WTC11 (cell line): ENCODE data around the gene FNDC3B.

Source experiments
- AFF4 ChIP-seq: sonication (generic); formaldehyde crosslinking; IDR thresholded peaks from 2 replicates; pipeline ENCODE4 v1.8.1; 2023; ENCODE audit warnings: mild to moderate bottlenecking, missing genetic modification reagents, borderline replicate concordance
- ATF6 ChIP-seq: sonication (generic); formaldehyde crosslinking; IDR thresholded peaks from 2 replicates; pipeline ENCODE4 v1.8.1; 2023; ENCODE audit warnings: mild to moderate bottlenecking, missing genetic modification reagents
- CTCF ChIP-seq: fragments of 200-600 bp; IDR thresholded peaks from 2 replicates; pipeline ENCODE4 v1.8.0; 2022; ENCODE audit warnings: antibody characterized with exemption
- FOXK1 ChIP-seq: sonication (generic); formaldehyde crosslinking; IDR thresholded peaks from 2 replicates; pipeline ENCODE4 v1.8.0; 2022; ENCODE audit warnings: mild to moderate bottlenecking, moderate library complexity, missing genetic modification reagents
- HMGXB4 ChIP-seq: sonication (generic); formaldehyde crosslinking; IDR thresholded peaks from 2 replicates; pipeline ENCODE4 v1.8.1; 2023; ENCODE audit warnings: mild to moderate bottlenecking, moderate library complexity, missing genetic modification reagents
- JUN ChIP-seq: sonication (generic); formaldehyde crosslinking; IDR thresholded peaks from 2 replicates; pipeline ENCODE4 v1.8.0; 2023; ENCODE audit warnings: mild to moderate bottlenecking, missing genetic modification reagents
- KAT7 ChIP-seq: sonication (generic); formaldehyde crosslinking; IDR thresholded peaks from 2 replicates; pipeline ENCODE4 v1.8.1; 2023; ENCODE audit warnings: missing genetic modification reagents, mild to moderate bottlenecking, borderline replicate concordance
- NR2C2 ChIP-seq: sonication (generic); formaldehyde crosslinking; IDR thresholded peaks from 2 replicates; pipeline ENCODE4 v1.8.0; 2022; ENCODE audit warnings: mild to moderate bottlenecking, missing genetic modification reagents
- NR3C1 ChIP-seq: sonication (generic); formaldehyde crosslinking; conservative IDR thresholded peaks from 2 replicates; pipeline ENCODE4 v1.8.1; 2023; ENCODE audit warnings: low read depth, mild to moderate bottlenecking, missing genetic modification reagents
- ZNF121 ChIP-seq: sonication (generic); formaldehyde crosslinking; IDR thresholded peaks from 2 replicates; pipeline ENCODE4 v1.8.0; 2023; ENCODE audit warnings: missing genetic modification reagents
- TF ChIP-seq, protein P1 (sequence below): sonication (generic); formaldehyde crosslinking; IDR thresholded peaks from 2 replicates; pipeline ENCODE4 v1.8.0; 2022; ENCODE audit warnings: missing genetic modification reagents
- TF ChIP-seq, protein P2 (sequence below): sonication (generic); formaldehyde crosslinking; conservative IDR thresholded peaks from 2 replicates; pipeline ENCODE4 v1.8.1; 2022; ENCODE audit warnings: mild to moderate bottlenecking, missing genetic modification reagents
- TF ChIP-seq, protein P3 (sequence below): sonication (generic); formaldehyde crosslinking; IDR thresholded peaks from 2 replicates; pipeline ENCODE4 v1.8.0; 2022; ENCODE audit warnings: mild to moderate bottlenecking, missing genetic modification reagents
- TF ChIP-seq, protein P4 (sequence below): sonication (generic); formaldehyde crosslinking; IDR thresholded peaks from 2 replicates; pipeline ENCODE4 v1.8.1; 2022; ENCODE audit warnings: low read depth, missing genetic modification reagents, borderline replicate concordance

- TF ChIP-seq, protein P1, sequence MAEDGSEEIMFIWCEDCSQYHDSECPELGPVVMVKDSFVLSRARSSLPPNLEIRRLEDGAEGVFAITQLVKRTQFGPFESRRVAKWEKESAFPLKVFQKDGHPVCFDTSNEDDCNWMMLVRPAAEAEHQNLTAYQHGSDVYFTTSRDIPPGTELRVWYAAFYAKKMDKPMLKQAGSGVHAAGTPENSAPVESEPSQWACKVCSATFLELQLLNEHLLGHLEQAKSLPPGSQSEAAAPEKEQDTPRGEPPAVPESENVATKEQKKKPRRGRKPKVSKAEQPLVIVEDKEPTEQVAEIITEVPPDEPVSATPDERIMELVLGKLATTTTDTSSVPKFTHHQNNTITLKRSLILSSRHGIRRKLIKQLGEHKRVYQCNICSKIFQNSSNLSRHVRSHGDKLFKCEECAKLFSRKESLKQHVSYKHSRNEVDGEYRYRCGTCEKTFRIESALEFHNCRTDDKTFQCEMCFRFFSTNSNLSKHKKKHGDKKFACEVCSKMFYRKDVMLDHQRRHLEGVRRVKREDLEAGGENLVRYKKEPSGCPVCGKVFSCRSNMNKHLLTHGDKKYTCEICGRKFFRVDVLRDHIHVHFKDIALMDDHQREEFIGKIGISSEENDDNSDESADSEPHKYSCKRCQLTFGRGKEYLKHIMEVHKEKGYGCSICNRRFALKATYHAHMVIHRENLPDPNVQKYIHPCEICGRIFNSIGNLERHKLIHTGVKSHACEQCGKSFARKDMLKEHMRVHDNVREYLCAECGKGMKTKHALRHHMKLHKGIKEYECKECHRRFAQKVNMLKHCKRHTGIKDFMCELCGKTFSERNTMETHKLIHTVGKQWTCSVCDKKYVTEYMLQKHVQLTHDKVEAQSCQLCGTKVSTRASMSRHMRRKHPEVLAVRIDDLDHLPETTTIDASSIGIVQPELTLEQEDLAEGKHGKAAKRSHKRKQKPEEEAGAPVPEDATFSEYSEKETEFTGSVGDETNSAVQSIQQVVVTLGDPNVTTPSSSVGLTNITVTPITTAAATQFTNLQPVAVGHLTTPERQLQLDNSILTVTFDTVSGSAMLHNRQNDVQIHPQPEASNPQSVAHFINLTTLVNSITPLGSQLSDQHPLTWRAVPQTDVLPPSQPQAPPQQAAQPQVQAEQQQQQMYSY (CRISPR knock-in tag) = no peak
- TF ChIP-seq CTCF = no peak
- no peak for TF ChIP-seq AFF4
- TF ChIP-seq, protein P2, sequence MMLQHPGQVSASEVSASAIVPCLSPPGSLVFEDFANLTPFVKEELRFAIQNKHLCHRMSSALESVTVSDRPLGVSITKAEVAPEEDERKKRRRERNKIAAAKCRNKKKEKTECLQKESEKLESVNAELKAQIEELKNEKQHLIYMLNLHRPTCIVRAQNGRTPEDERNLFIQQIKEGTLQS (CRISPR knock-in tag) = no peak
- no peak for TF ChIP-seq JUN (CRISPR knock-in tag)
- no peak for TF ChIP-seq FOXK1 (CRISPR knock-in tag)
- no peak for TF ChIP-seq ATF6 (CRISPR knock-in tag)
- no peak for TF ChIP-seq KAT7 (CRISPR knock-in tag)
- TF ChIP-seq, protein P3, sequence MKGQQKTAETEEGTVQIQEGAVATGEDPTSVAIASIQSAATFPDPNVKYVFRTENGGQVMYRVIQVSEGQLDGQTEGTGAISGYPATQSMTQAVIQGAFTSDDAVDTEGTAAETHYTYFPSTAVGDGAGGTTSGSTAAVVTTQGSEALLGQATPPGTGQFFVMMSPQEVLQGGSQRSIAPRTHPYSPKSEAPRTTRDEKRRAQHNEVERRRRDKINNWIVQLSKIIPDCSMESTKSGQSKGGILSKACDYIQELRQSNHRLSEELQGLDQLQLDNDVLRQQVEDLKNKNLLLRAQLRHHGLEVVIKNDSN (CRISPR knock-in tag) = no peak
- no peak for TF ChIP-seq NR3C1 (CRISPR knock-in tag)
- no peak for TF ChIP-seq NR2C2
- TF ChIP-seq, protein P4, sequence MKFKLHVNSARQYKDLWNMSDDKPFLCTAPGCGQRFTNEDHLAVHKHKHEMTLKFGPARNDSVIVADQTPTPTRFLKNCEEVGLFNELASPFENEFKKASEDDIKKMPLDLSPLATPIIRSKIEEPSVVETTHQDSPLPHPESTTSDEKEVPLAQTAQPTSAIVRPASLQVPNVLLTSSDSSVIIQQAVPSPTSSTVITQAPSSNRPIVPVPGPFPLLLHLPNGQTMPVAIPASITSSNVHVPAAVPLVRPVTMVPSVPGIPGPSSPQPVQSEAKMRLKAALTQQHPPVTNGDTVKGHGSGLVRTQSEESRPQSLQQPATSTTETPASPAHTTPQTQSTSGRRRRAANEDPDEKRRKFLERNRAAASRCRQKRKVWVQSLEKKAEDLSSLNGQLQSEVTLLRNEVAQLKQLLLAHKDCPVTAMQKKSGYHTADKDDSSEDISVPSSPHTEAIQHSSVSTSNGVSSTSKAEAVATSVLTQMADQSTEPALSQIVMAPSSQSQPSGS (CRISPR knock-in tag) = no peak
- TF ChIP-seq ZNF121 = no peak
- TF ChIP-seq HMGXB4 (CRISPR knock-in tag) = no peak
Observed at GRCh38 chr3:172388412-172389078, 349.2 kb downstream of the FNDC3B start.
